Neural cell (in vitro differentiated cells): Measurements from ENCODE around the gene PIGL. TPM values are rescaled to one million over a fixed set of nuclear protein-coding genes. Genes with fewer than 3 reads are reported as not detected.

Experiments used
- H2AFZ ChIP-seq: fragments of 200-600, 300-800 bp; sonication (generic), shearing (Covaris generic); 2 replicates; pipeline ENCODE4 v1.6.0; 2014; ENCODE audit warnings: low read depth, mild to moderate bottlenecking, antibody characterized with exemption, low read length, moderate library complexity
- H3F3A ChIP-seq: fragments of 200-600 bp; shearing (Covaris generic); 2 replicates; pipeline ENCODE4 v1.6.1; 2016; ENCODE audit warnings: mild to moderate bottlenecking, moderate library complexity, mixed read lengths, antibody characterized with exemption, low read length; ENCODE audit not compliant: insufficient read depth, poor library complexity, severe bottlenecking
- H3K27ac ChIP-seq: fragments of 200-600, 300-800 bp; sonication (generic), shearing (Covaris generic); 2 replicates; pipeline ENCODE4 v1.5.1; 2014; ENCODE audit warnings: mild to moderate bottlenecking, low read length, moderate library complexity
- H3K27me3 ChIP-seq: fragments of 300-800, 200-600 bp; sonication (generic), shearing (Covaris generic); 2 replicates; pipeline ENCODE4 v1.6.0; 2014; ENCODE audit warnings: mild to moderate bottlenecking, low read depth, low read length, moderate library complexity; ENCODE audit not compliant: insufficient read depth
- H3K36me3 ChIP-seq: fragments of 300-800, 200-600 bp; sonication (generic), shearing (Covaris generic); 2 replicates; pipeline ENCODE4 v1.5.1; 2014; ENCODE audit warnings: mild to moderate bottlenecking, antibody characterized with exemption, low read length, moderate library complexity; ENCODE audit not compliant: insufficient read depth
- H3K4me2 ChIP-seq: fragments of 300-800, 200-600 bp; sonication (generic), shearing (Covaris generic); 2 replicates; pipeline ENCODE4 v1.6.0; 2014; ENCODE audit warnings: mild to moderate bottlenecking, low read length
- H3K4me3 ChIP-seq: fragments of 300-800, 200-600 bp; sonication (generic), shearing (Covaris generic); 2 replicates; pipeline ENCODE4 v1.5.1; 2014; ENCODE audit warnings: mild to moderate bottlenecking, low read length, moderate library complexity
- H3K79me2 ChIP-seq: fragments of 200-600 bp; shearing (Covaris generic); replicated peaks from 2 replicates; pipeline ENCODE4 v1.6.0; 2014; ENCODE audit warnings: mild to moderate bottlenecking, low read length, moderate library complexity; ENCODE audit not compliant: insufficient read depth
- H3K9ac ChIP-seq: fragments of 300-800, 200-600 bp; sonication (generic), shearing (Covaris generic); 2 replicates; pipeline ENCODE4 v1.6.1; 2016; ENCODE audit warnings: mild to moderate bottlenecking, low read length, mixed read lengths
- H3K9me2 ChIP-seq: fragments of 200-600 bp; shearing (Covaris generic); 2 replicates; pipeline ENCODE4 v1.6.1; 2016; ENCODE audit warnings: mild to moderate bottlenecking, low read length, mixed read lengths; ENCODE audit not compliant: insufficient read depth
- H3K9me3 ChIP-seq: fragments of 200-600, 300-800 bp; sonication (generic), shearing (Covaris generic); 2 replicates; pipeline ENCODE4 v1.6.1; 2016; ENCODE audit warnings: mild to moderate bottlenecking, mixed run types, low read length, moderate library complexity, mixed read lengths
- H4K20me1 ChIP-seq: fragments of 200-600 bp; shearing (Covaris generic); 2 replicates; pipeline ENCODE4 v1.6.1; 2016; ENCODE audit warnings: mild to moderate bottlenecking, mixed run types; ENCODE audit not compliant: insufficient read depth
- EP300 ChIP-seq: fragments of 450-650 bp; conservative IDR thresholded peaks from 2 replicates; pipeline ENCODE4 v1.6.1; 2014; ENCODE audit warnings: antibody characterized with exemption, mild to moderate bottlenecking, moderate library complexity; ENCODE audit not compliant: poor library complexity, severe bottlenecking
- EZH2 ChIP-seq: fragments of 200-600, 300-800 bp; shearing (Covaris generic), sonication (generic); IDR thresholded peaks from 2 replicates; pipeline ENCODE4 v1.6.1; 2014; ENCODE audit warnings: antibody characterized with exemption, low read length, borderline replicate concordance, mild to moderate bottlenecking; ENCODE audit not compliant: insufficient read depth, poor library complexity, severe bottlenecking
- MXI1 ChIP-seq: fragments of 450-650 bp; conservative IDR thresholded peaks from 2 replicates; pipeline ENCODE4 v1.6.1; 2014; ENCODE audit warnings: antibody characterized with exemption, mild to moderate bottlenecking; ENCODE audit not compliant: poor library complexity, severe bottlenecking
- POLR2AphosphoS5 ChIP-seq: IDR thresholded peaks from 2 replicates; pipeline ENCODE4 v1.6.1; 2012
- RAD21 ChIP-seq: fragments of 450-650 bp; conservative IDR thresholded peaks from 2 replicates; pipeline ENCODE4 v1.6.1; 2014; ENCODE audit warnings: antibody characterized with exemption, mild to moderate bottlenecking, moderate library complexity
- SMC3 ChIP-seq: fragments of 450-650 bp; conservative IDR thresholded peaks from 2 replicates; pipeline ENCODE4 v1.6.1; 2014; ENCODE audit warnings: antibody characterized with exemption, mild to moderate bottlenecking, moderate library complexity; ENCODE audit not compliant: poor library complexity
- TAF1 ChIP-seq: IDR thresholded peaks from 2 replicates; pipeline ENCODE4 v1.6.1; 2012; ENCODE audit warnings: low read depth
- polyA plus RNA-seq: library from polyadenylated mRNA; depleted of rRNA; stranded (reverse); fragments of >200 nt; gene quantifications from 2 replicates; pipeline ENCODE4 v1.2.3, GENCODE V29; 2014
- TF ChIP-seq, protein P1 (sequence below): fragments of 450-650 bp; IDR thresholded peaks from 2 replicates; pipeline ENCODE4 v1.5.1; 2014; ENCODE audit warnings: antibody characterized with exemption, mild to moderate bottlenecking, moderate library complexity; ENCODE audit not compliant: poor library complexity, severe bottlenecking
- TF ChIP-seq, protein P2 (sequence below): IDR thresholded peaks from 2 replicates; pipeline ENCODE4 v1.6.1; 2012; ENCODE audit warnings: borderline replicate concordance

PIGL gene
- polyA plus RNA-seq, 1 donor from 2014 or later = 75.5 TPM

DNA sequence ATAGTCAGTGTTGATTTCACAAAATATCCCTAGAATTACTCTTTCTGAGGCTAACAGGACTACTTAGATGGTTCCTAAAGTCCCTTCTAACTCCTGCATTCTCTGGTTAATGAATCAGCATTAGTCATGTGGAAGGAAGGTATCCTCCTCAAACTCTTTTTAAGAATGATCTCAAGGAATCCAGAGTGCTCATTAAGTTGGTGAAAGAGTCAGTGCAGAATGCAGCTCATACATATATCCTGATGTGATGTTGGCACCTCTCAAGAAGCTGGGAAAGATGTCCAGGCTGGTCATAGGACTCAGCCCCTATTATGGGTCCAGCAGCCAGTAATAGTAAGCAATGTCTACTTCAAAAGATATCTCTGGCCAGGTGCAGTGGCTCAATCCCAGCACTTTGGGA is 65.5 kb downstream of the PIGL start:
- H3K4me2 ChIP-seq = no peak overlapping the region

GRCh38 chr17:16283705-16284104 is 66.7 kb downstream of the PIGL start:
- Histone ChIP-seq H4K20me1 (no peaks in the 10 kb centered on the region), H3K27me3 (no peaks in the 10 kb centered on the region), H3K9me3 (no peaks in the 10 kb centered on the region), H3K9ac (no peak overlapping the region), H3K9me2 (no peaks in the 10 kb centered on the region), H3K36me3 (no peaks in the 10 kb centered on the region), H3K79me2 (no peaks in the 10 kb centered on the region), H3K27ac (no peak overlapping the region), H3K4me3 (no peak overlapping the region), H3F3A (no peaks in the 10 kb centered on the region), H3K4me2 (no peak overlapping the region), H2AFZ (no peak overlapping the region)
- no peak for TF ChIP-seq EZH2
- no peak for TF ChIP-seq TAF1
- no peak for TF ChIP-seq MXI1
- TF ChIP-seq, protein P1, sequence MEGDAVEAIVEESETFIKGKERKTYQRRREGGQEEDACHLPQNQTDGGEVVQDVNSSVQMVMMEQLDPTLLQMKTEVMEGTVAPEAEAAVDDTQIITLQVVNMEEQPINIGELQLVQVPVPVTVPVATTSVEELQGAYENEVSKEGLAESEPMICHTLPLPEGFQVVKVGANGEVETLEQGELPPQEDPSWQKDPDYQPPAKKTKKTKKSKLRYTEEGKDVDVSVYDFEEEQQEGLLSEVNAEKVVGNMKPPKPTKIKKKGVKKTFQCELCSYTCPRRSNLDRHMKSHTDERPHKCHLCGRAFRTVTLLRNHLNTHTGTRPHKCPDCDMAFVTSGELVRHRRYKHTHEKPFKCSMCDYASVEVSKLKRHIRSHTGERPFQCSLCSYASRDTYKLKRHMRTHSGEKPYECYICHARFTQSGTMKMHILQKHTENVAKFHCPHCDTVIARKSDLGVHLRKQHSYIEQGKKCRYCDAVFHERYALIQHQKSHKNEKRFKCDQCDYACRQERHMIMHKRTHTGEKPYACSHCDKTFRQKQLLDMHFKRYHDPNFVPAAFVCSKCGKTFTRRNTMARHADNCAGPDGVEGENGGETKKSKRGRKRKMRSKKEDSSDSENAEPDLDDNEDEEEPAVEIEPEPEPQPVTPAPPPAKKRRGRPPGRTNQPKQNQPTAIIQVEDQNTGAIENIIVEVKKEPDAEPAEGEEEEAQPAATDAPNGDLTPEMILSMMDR = no peak
- TF ChIP-seq RAD21 = no peak
- TF ChIP-seq EP300 = no peak
- no peak for TF ChIP-seq SMC3
- TF ChIP-seq, protein P2, sequence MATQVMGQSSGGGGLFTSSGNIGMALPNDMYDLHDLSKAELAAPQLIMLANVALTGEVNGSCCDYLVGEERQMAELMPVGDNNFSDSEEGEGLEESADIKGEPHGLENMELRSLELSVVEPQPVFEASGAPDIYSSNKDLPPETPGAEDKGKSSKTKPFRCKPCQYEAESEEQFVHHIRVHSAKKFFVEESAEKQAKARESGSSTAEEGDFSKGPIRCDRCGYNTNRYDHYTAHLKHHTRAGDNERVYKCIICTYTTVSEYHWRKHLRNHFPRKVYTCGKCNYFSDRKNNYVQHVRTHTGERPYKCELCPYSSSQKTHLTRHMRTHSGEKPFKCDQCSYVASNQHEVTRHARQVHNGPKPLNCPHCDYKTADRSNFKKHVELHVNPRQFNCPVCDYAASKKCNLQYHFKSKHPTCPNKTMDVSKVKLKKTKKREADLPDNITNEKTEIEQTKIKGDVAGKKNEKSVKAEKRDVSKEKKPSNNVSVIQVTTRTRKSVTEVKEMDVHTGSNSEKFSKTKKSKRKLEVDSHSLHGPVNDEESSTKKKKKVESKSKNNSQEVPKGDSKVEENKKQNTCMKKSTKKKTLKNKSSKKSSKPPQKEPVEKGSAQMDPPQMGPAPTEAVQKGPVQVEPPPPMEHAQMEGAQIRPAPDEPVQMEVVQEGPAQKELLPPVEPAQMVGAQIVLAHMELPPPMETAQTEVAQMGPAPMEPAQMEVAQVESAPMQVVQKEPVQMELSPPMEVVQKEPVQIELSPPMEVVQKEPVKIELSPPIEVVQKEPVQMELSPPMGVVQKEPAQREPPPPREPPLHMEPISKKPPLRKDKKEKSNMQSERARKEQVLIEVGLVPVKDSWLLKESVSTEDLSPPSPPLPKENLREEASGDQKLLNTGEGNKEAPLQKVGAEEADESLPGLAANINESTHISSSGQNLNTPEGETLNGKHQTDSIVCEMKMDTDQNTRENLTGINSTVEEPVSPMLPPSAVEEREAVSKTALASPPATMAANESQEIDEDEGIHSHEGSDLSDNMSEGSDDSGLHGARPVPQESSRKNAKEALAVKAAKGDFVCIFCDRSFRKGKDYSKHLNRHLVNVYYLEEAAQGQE = no peak
- no peak for TF ChIP-seq POLR2AphosphoS5

More for the DNA sequence above, 65.5 kb downstream of the PIGL start:
- H2AFZ ChIP-seq = no peak overlapping the region
- H3K9me3 ChIP-seq = no peaks in the 10 kb centered on the region
- no peaks in the 10 kb centered on the region for H3F3A ChIP-seq
- no peaks in the 10 kb centered on the region for H3K9me2 ChIP-seq
- H3K36me3 ChIP-seq = no peaks in the 10 kb centered on the region
- no peaks in the 10 kb centered on the region for H3K27me3 ChIP-seq
- H3K79me2 ChIP-seq = no peaks in the 10 kb centered on the region
- H3K4me3 ChIP-seq = no peak overlapping the region
- TF ChIP-seq POLR2AphosphoS5 (no peak), RAD21 (no peak), MXI1 (no peak), TAF1 (no peak), EP300 (no peak)
- TF ChIP-seq, protein P2 = no peak
- no peaks in the 10 kb centered on the region for H4K20me1 ChIP-seq
- H3K9ac ChIP-seq = no peak overlapping the region
- H3K27ac ChIP-seq = no peak overlapping the region
